ENCODE results near the gene BEND3. TPM values are rescaled to one million over a fixed set of nuclear protein-coding genes. Genes with fewer than 3 reads are reported as not detected.

BEND3 gene
- total RNA-seq, 1 donor from 2014 or later = 4.5 TPM

- H3K9me3 Mint-ChIP-seq (ENCODE audit: unreplicated experiment) = no peaks in the 10 kb centered on the region
- TF ChIP-seq CTCF (IDR thresholded peaks at IDR 0.05) = peak; percentile 70
- H3K4me1 Mint-ChIP-seq (ENCODE audit: unreplicated experiment) = peaks cover 1% of the 10 kb centered on the region
- DNase-seq (ENCODE audit: extremely low spot score, unreplicated experiment) = no peak
- no peaks in the 10 kb centered on the region for H3K36me3 Mint-ChIP-seq (ENCODE audit: unreplicated experiment)
- H3K4me3 Mint-ChIP-seq (ENCODE audit: unreplicated experiment) = no peak overlapping the region
- H3K27me3 Mint-ChIP-seq (ENCODE audit: unreplicated experiment) = no peaks in the 10 kb centered on the region
- H3K27ac Mint-ChIP-seq (ENCODE audit: unreplicated experiment) = no peak overlapping the region
These were observed 17.1 kb upstream of the BEND3 start for GRCh38 chr6:107132330-107132954.

GRCh38 chr6:107129370-107129925 lies 14.1 kb upstream of the BEND3 start:
- no peak overlapping the region for H3K27ac Mint-ChIP-seq (ENCODE audit: unreplicated experiment)
- no peaks in the 10 kb centered on the region for H3K9me3 Mint-ChIP-seq (ENCODE audit: unreplicated experiment)
- H3K4me1 Mint-ChIP-seq (ENCODE audit: unreplicated experiment) = peaks cover 1% of the 10 kb centered on the region
- TF ChIP-seq CTCF (IDR thresholded peaks at IDR 0.05) = no peak
- no peaks in the 10 kb centered on the region for H3K27me3 Mint-ChIP-seq (ENCODE audit: unreplicated experiment)
- no peaks in the 10 kb centered on the region for H3K36me3 Mint-ChIP-seq (ENCODE audit: unreplicated experiment)
- DNase-seq (ENCODE audit: extremely low spot score, unreplicated experiment) = no peak
- no peak overlapping the region for H3K4me3 Mint-ChIP-seq (ENCODE audit: unreplicated experiment)

GRCh38 chr6:107128577-107128976 lies 13.3 kb upstream of the BEND3 start:
- no peak for DNase-seq (ENCODE audit: extremely low spot score, unreplicated experiment)
- H3K27ac Mint-ChIP-seq (ENCODE audit: unreplicated experiment) = no peak overlapping the region
- H3K36me3 Mint-ChIP-seq (ENCODE audit: unreplicated experiment) = no peaks in the 10 kb centered on the region
- H3K27me3 Mint-ChIP-seq (ENCODE audit: unreplicated experiment) = no peaks in the 10 kb centered on the region
- no peaks in the 10 kb centered on the region for H3K9me3 Mint-ChIP-seq (ENCODE audit: unreplicated experiment)
- peaks cover 1% of the 10 kb centered on the region for H3K4me1 Mint-ChIP-seq (ENCODE audit: unreplicated experiment)
- TF ChIP-seq CTCF (IDR thresholded peaks at IDR 0.05) = no peak
- H3K4me3 Mint-ChIP-seq (ENCODE audit: unreplicated experiment) = no peak overlapping the region

GRCh38 chr6:107128175-107128574 lies 12.9 kb upstream of the BEND3 start:
- Mint-ChIP-seq H3K27me3 (ENCODE audit: unreplicated experiment) (no peaks in the 10 kb centered on the region), H3K9me3 (ENCODE audit: unreplicated experiment) (no peaks in the 10 kb centered on the region), H3K4me1 (ENCODE audit: unreplicated experiment) (peaks cover 1% of the 10 kb centered on the region), H3K27ac (ENCODE audit: unreplicated experiment) (no peak overlapping the region), H3K36me3 (ENCODE audit: unreplicated experiment) (no peaks in the 10 kb centered on the region), H3K4me3 (ENCODE audit: unreplicated experiment) (no peak overlapping the region)
- no peak for DNase-seq (ENCODE audit: extremely low spot score, unreplicated experiment)
- no peak for TF ChIP-seq CTCF (IDR thresholded peaks at IDR 0.05)

GRCh38 chr6:107125771-107126170 lies 10.5 kb upstream of the BEND3 start:
- no peak overlapping the region for H3K27ac Mint-ChIP-seq (ENCODE audit: unreplicated experiment)
- H3K36me3 Mint-ChIP-seq (ENCODE audit: unreplicated experiment) = no peaks in the 10 kb centered on the region
- DNase-seq (ENCODE audit: extremely low spot score, unreplicated experiment) = no peak
- no peaks in the 10 kb centered on the region for H3K27me3 Mint-ChIP-seq (ENCODE audit: unreplicated experiment)
- H3K4me3 Mint-ChIP-seq (ENCODE audit: unreplicated experiment) = no peak overlapping the region
- no peaks in the 10 kb centered on the region for H3K9me3 Mint-ChIP-seq (ENCODE audit: unreplicated experiment)
- no peak for TF ChIP-seq CTCF (IDR thresholded peaks at IDR 0.05)
- H3K4me1 Mint-ChIP-seq (ENCODE audit: unreplicated experiment) = peaks cover 1% of the 10 kb centered on the region

Measured in osteocyte (in vitro differentiated cells).